Fibroblast of mammary gland (primary cell): ENCODE measurements around the gene CADM1.

Experiments
- DNase-seq: peaks from one replicate; pipeline ENCODE4 v3.0.0-alpha.2; 2010; ENCODE audit warnings: low read depth
- H3K4me3 ChIP-seq: 2 replicates; pipeline ENCODE4 v1.5.1; 2011; ENCODE audit warnings: low read depth, mild to moderate bottlenecking, low read length, moderate library complexity; ENCODE audit not compliant: control insufficient read depth
- TF ChIP-seq, protein P1 (sequence below): conservative IDR thresholded peaks from 2 replicates; pipeline ENCODE4 v1.5.1; 2011; ENCODE audit warnings: low read depth, low read length, inconsistent platforms; ENCODE audit not compliant: control insufficient read depth, insufficient read depth

CADM1 gene

GRCh38 chr11:115518983-115519628, 14.9 kb upstream of the CADM1 start:
- TF ChIP-seq, protein P1, sequence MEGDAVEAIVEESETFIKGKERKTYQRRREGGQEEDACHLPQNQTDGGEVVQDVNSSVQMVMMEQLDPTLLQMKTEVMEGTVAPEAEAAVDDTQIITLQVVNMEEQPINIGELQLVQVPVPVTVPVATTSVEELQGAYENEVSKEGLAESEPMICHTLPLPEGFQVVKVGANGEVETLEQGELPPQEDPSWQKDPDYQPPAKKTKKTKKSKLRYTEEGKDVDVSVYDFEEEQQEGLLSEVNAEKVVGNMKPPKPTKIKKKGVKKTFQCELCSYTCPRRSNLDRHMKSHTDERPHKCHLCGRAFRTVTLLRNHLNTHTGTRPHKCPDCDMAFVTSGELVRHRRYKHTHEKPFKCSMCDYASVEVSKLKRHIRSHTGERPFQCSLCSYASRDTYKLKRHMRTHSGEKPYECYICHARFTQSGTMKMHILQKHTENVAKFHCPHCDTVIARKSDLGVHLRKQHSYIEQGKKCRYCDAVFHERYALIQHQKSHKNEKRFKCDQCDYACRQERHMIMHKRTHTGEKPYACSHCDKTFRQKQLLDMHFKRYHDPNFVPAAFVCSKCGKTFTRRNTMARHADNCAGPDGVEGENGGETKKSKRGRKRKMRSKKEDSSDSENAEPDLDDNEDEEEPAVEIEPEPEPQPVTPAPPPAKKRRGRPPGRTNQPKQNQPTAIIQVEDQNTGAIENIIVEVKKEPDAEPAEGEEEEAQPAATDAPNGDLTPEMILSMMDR: no peak
- no peak for DNase-seq
- H3K4me3 ChIP-seq: no peak overlapping the region

DNA sequence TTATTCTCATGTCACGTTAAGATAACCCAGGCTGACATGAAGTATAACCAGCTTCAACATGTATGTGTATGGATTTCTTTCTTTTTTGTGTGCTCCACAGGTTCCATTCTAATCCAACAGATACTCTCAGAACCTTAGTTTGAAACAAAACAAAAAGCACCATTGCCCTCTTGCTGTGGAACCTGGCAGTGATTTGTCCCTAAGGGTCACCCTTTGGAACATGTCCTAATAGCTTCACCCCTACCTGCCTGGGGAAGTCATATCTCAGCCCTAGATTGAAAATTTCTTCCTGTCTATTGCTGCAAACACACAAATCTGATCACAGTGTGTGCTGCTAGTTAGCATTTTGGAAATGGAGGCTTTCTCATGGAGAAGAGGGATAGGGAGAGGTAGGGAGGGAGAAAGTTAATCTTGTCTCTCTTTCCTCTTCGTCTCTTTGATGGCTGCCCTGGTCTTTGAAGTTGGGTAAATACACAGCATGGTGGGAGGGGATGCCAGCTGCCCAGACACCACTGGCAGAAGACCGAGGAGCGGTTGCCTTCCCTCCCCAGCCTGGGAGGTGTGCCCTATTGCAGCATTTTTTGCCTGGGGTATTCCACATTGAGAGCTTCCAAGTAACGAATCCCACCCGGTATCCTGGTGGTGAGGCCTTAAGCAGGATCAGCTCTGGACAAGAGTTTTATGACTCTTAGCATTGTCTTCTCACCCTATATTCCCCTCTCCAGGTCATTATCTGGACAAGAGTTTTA, 11.6 kb upstream of the CADM1 start:
- TF ChIP-seq, protein P1: no peak
- H3K4me3 ChIP-seq: no peak overlapping the region
- DNase-seq: no peak

GRCh38 chr11:115506954-115507675, 2.9 kb upstream of the CADM1 start:
- no peak overlapping the region for H3K4me3 ChIP-seq
- DNase-seq: no peak
- TF ChIP-seq, protein P1: no peak

DNA sequence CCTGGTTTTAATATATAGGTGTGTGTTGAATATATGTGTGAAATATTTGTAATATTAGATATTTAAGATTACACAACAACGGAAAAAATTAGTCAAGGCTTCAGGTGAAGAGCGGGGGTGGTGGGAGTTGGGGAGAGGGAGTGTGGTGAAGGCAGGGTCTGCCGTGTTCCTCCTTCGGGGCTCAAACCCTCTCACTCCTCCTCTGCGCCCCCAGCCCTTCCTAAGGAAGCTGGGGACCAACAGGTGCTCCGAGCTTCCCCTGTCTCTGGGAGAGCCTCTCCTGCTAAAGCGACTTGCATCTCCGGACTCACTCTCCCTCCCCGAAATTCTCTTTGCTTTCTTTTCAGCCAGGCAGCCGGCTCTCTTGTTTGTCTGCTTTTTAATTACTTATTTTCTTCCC, 960 bp upstream of the CADM1 start:
- no peak for DNase-seq
- TF ChIP-seq, protein P1: no peak
- H3K4me3 ChIP-seq: no peak overlapping the region

DNA sequence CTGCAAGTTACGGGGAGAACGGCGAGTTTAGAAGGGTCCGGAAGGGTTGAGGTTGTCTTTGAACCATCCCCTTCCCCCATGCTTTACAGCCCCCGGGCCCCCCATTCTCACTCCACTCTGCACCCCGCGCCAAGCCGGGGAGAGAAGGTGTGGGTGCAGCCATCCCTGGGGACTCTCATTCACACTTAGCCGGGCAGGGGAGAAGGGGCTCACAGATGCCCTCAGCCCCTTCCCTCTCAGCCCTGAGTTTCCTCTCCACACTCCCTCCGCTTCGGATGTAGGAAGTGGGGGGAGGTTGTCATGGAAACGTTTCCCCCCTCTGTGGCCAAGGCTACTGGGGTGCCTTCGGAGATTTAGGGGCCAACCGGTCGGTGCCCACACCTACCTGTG, 334 bp downstream of the CADM1 start:
- DNase-seq: no peak
- TF ChIP-seq, protein P1: no peak
- peak overlapping the region; percentile 31 for H3K4me3 ChIP-seq

- DNase-seq: no peak
Observed at GRCh38 chr11:115503083-115503885, 931 bp downstream of the CADM1 start.

More at GRCh38 chr11:115503083-115503885, 931 bp downstream of the CADM1 start:
- no peak overlapping the region for H3K4me3 ChIP-seq
- TF ChIP-seq, protein P1: no peak
